ENCODE results near the gene LAMC3. TPM values are rescaled to one million over a fixed set of nuclear protein-coding genes. Genes with fewer than 3 reads are reported as not detected.

LAMC3 gene
- total RNA-seq, 1 donor from 2014 or later: not detected

GRCh38 chr9:131081868-131082267 lies 72.9 kb downstream of the LAMC3 start:
- no peak overlapping the region for H3K27ac Mint-ChIP-seq
- H3K4me2 ChIP-seq: no peak overlapping the region
- no peaks in the 10 kb centered on the region for H3K9me3 Mint-ChIP-seq
- H3K4me3 Mint-ChIP-seq: no peak overlapping the region
- no peak overlapping the region for H3K4me3 ChIP-seq
- H3K36me3 ChIP-seq: no peaks in the 10 kb centered on the region
- no peaks in the 10 kb centered on the region for H3K79me2 ChIP-seq (ENCODE audit: low read depth)
- H3K27ac ChIP-seq: no peak overlapping the region
- H3K36me3 Mint-ChIP-seq: no peaks in the 10 kb centered on the region
- H3F3A ChIP-seq (ENCODE audit: low read depth): no peaks in the 10 kb centered on the region
- H3K9ac ChIP-seq: no peak overlapping the region
- DNase-seq (ENCODE audit: low spot score): no peak
- H3K27me3 Mint-ChIP-seq (ENCODE audit: insufficient read depth, low read depth): peaks cover 7% of the 10 kb centered on the region
- no peaks in the 10 kb centered on the region for H4K20me1 ChIP-seq (ENCODE audit: low read depth)
- H3K27me3 ChIP-seq: no peaks in the 10 kb centered on the region
- TF ChIP-seq, protein P1, sequence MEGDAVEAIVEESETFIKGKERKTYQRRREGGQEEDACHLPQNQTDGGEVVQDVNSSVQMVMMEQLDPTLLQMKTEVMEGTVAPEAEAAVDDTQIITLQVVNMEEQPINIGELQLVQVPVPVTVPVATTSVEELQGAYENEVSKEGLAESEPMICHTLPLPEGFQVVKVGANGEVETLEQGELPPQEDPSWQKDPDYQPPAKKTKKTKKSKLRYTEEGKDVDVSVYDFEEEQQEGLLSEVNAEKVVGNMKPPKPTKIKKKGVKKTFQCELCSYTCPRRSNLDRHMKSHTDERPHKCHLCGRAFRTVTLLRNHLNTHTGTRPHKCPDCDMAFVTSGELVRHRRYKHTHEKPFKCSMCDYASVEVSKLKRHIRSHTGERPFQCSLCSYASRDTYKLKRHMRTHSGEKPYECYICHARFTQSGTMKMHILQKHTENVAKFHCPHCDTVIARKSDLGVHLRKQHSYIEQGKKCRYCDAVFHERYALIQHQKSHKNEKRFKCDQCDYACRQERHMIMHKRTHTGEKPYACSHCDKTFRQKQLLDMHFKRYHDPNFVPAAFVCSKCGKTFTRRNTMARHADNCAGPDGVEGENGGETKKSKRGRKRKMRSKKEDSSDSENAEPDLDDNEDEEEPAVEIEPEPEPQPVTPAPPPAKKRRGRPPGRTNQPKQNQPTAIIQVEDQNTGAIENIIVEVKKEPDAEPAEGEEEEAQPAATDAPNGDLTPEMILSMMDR (IDR thresholded peaks at IDR 0.05): no peak
- no peak for TF ChIP-seq EZH2 (IDR thresholded peaks at IDR 0.05)
- TF ChIP-seq EZH2phosphoT487 (IDR thresholded peaks at IDR 0.05): no peak
- H2AFZ ChIP-seq (replicated peaks): no peak overlapping the region
- no peaks in the 10 kb centered on the region for H3K9me3 ChIP-seq (ENCODE audit: low read depth)
- no peaks in the 10 kb centered on the region for H3K4me1 ChIP-seq
- no peaks in the 10 kb centered on the region for H3K4me1 Mint-ChIP-seq

- TF ChIP-seq EZH2 (IDR thresholded peaks at IDR 0.05) (no peak), EZH2phosphoT487 (IDR thresholded peaks at IDR 0.05) (no peak)
- TF ChIP-seq, protein P1 (IDR thresholded peaks at IDR 0.05): no peak
- Histone ChIP-seq H3K27me3 (no peaks in the 10 kb centered on the region), H3K4me3 (no peak overlapping the region), H3K36me3 (no peaks in the 10 kb centered on the region), H3K79me2 (ENCODE audit: low read depth) (no peaks in the 10 kb centered on the region), H3K9ac (no peak overlapping the region), H3K9me3 (ENCODE audit: low read depth) (no peaks in the 10 kb centered on the region), H2AFZ (replicated peaks) (no peak overlapping the region), H4K20me1 (ENCODE audit: low read depth) (no peaks in the 10 kb centered on the region), H3K27ac (no peak overlapping the region), H3F3A (ENCODE audit: low read depth) (no peaks in the 10 kb centered on the region), H3K4me2 (no peak overlapping the region), H3K4me1 (no peaks in the 10 kb centered on the region)
- Mint-ChIP-seq H3K4me1 (no peaks in the 10 kb centered on the region), H3K27ac (no peak overlapping the region), H3K36me3 (no peaks in the 10 kb centered on the region), H3K4me3 (no peak overlapping the region), H3K27me3 (ENCODE audit: insufficient read depth, low read depth) (peaks cover 7% of the 10 kb centered on the region), H3K9me3 (no peaks in the 10 kb centered on the region)
- DNase-seq (ENCODE audit: low spot score): no peak
These were observed 74.0 kb downstream of the LAMC3 start for GRCh38 chr9:131082774-131083512.

GRCh38 chr9:131084661-131085369 lies 75.8 kb downstream of the LAMC3 start:
- no peak overlapping the region for H2AFZ ChIP-seq (replicated peaks)
- H3K27me3 ChIP-seq: no peaks in the 10 kb centered on the region
- H3K9me3 Mint-ChIP-seq: no peaks in the 10 kb centered on the region
- no peak for DNase-seq (ENCODE audit: low spot score)
- TF ChIP-seq, protein P1 (IDR thresholded peaks at IDR 0.05): no peak
- TF ChIP-seq EZH2 (IDR thresholded peaks at IDR 0.05) (no peak), EZH2phosphoT487 (IDR thresholded peaks at IDR 0.05) (no peak)
- no peaks in the 10 kb centered on the region for H3K36me3 ChIP-seq
- H3K4me3 ChIP-seq: no peak overlapping the region
- H4K20me1 ChIP-seq (ENCODE audit: low read depth): no peaks in the 10 kb centered on the region
- H3K9me3 ChIP-seq (ENCODE audit: low read depth): no peaks in the 10 kb centered on the region
- no peak overlapping the region for H3K27ac ChIP-seq
- H3K27ac Mint-ChIP-seq: peak overlapping the region; percentile 43
- no peaks in the 10 kb centered on the region for H3K4me1 ChIP-seq
- no peak overlapping the region for H3K4me2 ChIP-seq
- no peaks in the 10 kb centered on the region for H3K79me2 ChIP-seq (ENCODE audit: low read depth)
- H3K36me3 Mint-ChIP-seq: no peaks in the 10 kb centered on the region
- no peak overlapping the region for H3K9ac ChIP-seq
- no peak overlapping the region for H3K4me3 Mint-ChIP-seq
- H3K4me1 Mint-ChIP-seq: no peaks in the 10 kb centered on the region
- H3F3A ChIP-seq (ENCODE audit: low read depth): no peaks in the 10 kb centered on the region
- H3K27me3 Mint-ChIP-seq (ENCODE audit: insufficient read depth, low read depth): peaks cover 9% of the 10 kb centered on the region

All from neural progenitor cell (in vitro differentiated cells).